HCT116 (cell line): ENCODE results near the gene FASN. TPM values are rescaled to one million over a fixed set of nuclear protein-coding genes. Genes with fewer than 3 reads are reported as not detected.

Experiments used
- ATAC-seq: fragments of 200-7000 bp; cut with Tn5 transposase; 2 replicates; pipeline ENCODE4 v1.9.1; 2020; ENCODE audit warnings: mild to moderate bottlenecking, moderate library complexity
- BruUV-seq: library from RNA; stranded (reverse); fragments of 400-500 nt; replicated peaks from 2 replicates; lab custom pipeline; 2021; lab: Mats Ljungman, UMichigan
- CTCF ChIA-PET: fragments of 300-600 bp; sonication (Branson Sonifier 250); formaldehyde crosslinking; loops from one replicate; lab custom pipeline; 2021; ENCODE audit warnings: antibody characterized with exemption; lab: Charles Lee
- POLR2A ChIA-PET: fragments of 300-600, 350-600 bp; sonication (Branson Sonifier 250); formaldehyde crosslinking; loops from one replicate; lab custom pipeline; 2021; ENCODE audit warnings: antibody characterized with exemption; lab: Charles Lee
- RAD21 ChIA-PET, 2 experiments: fragments of 300-600 bp; sonication (Branson Sonifier 250); formaldehyde crosslinking; loops; one replicate each; lab custom pipeline; 2023; ENCODE audit warnings: low total read pairs in 2 of 2; ENCODE audit not compliant: uncharacterized antibody in 2 of 2, unreplicated experiment in 2 of 2, low non-redundant PET in 1 of 2; lab: Charles Lee
- DNase-seq: peaks from one replicate; pipeline ENCODE4 v3.0.0-alpha.2; 2010; ENCODE audit warnings: low read depth, low spot score
- H2AFZ ChIP-seq: fragments of 200-600 bp; shearing (Covaris generic), sonication (generic); 2 replicates; pipeline ENCODE4 v1.6.1; 2017; ENCODE audit warnings: low read depth, mixed run types, mixed read lengths, antibody characterized with exemption, low read length; ENCODE audit not compliant: poor library complexity, severe bottlenecking
- H3K27ac ChIP-seq: 2 replicates; pipeline ENCODE4 v1.5.1; 2012; ENCODE audit warnings: low read depth, low read length
- H3K27me3 ChIP-seq: fragments of 200-600 bp; sonication (generic); 2 replicates; pipeline ENCODE4 v1.6.1; 2016; ENCODE audit warnings: mixed run types, low read length, mixed read lengths; ENCODE audit not compliant: insufficient read depth
- H3K36me3 ChIP-seq, 2 experiments: fragments of 200-500 bp in 1 of 2; fragments of 200-600 bp in 1 of 2; sonication (Bioruptor generic) in 1 of 2; sonication (generic) in 1 of 2; 2 replicates each; pipeline versions ENCODE4 v1.5.1 to v1.6.1; 2014 to 2016; ENCODE audit warnings: low read length in 2 of 2, inconsistent platforms in 1 of 2, mixed read lengths in 1 of 2, mixed run types in 1 of 2; ENCODE audit not compliant: insufficient read depth in 2 of 2, control insufficient read depth in 1 of 2
- H3K4me1 ChIP-seq, 2 experiments: fragments of 200-600 bp in 1 of 2; sonication (generic) in 1 of 2; 2 replicates each; pipeline versions ENCODE4 v1.5.1 to v1.6.1; 2012 to 2017; ENCODE audit warnings: low read length in 2 of 2, inconsistent platforms in 1 of 2, mild to moderate bottlenecking in 1 of 2, mixed read lengths in 1 of 2, mixed run types in 1 of 2, moderate library complexity in 1 of 2; ENCODE audit not compliant: insufficient read depth in 2 of 2, control insufficient read depth in 1 of 2
- H3K4me2 ChIP-seq: fragments of 200-600 bp; sonication (generic); 2 replicates; pipeline ENCODE4 v1.6.1; 2017; ENCODE audit warnings: mixed run types, low read length, mixed read lengths
- H3K4me3 ChIP-seq, 2 experiments: fragments of 200-600 bp in 1 of 2; sonication (generic) in 1 of 2; replicated peaks in 1 of 2; 2 replicates each; pipeline ENCODE4 v1.5.1; 2011 to 2016; ENCODE audit warnings: low read length in 2 of 2, control low read depth in 1 of 2, low read depth in 1 of 2, mild to moderate bottlenecking in 1 of 2, mixed read lengths in 1 of 2, mixed run types in 1 of 2
- H3K79me2 ChIP-seq: fragments of 200-600 bp; sonication (generic); 2 replicates; pipeline ENCODE4 v1.6.1; 2017; ENCODE audit warnings: mild to moderate bottlenecking, mixed run types, low read length, moderate library complexity, mixed read lengths; ENCODE audit not compliant: insufficient read depth
- H3K9ac ChIP-seq: fragments of 200-600 bp; sonication (generic); 2 replicates; pipeline ENCODE4 v1.6.1; 2016; ENCODE audit warnings: low read length, mixed read lengths
- H3K9me2 ChIP-seq: fragments of 200-600 bp; sonication (generic), shearing (Covaris generic); 2 replicates; pipeline ENCODE4 v1.6.1; 2017; ENCODE audit warnings: mixed run types, mild to moderate bottlenecking, moderate library complexity; ENCODE audit not compliant: insufficient read depth
- H3K9me3 ChIP-seq, 2 experiments: fragments of 200-500 bp in 1 of 2; fragments of 200-600 bp in 1 of 2; sonication (Bioruptor generic) in 1 of 2; sonication (generic) in 1 of 2; 2 replicates each; pipeline ENCODE4 v1.6.1; 2014 to 2017; ENCODE audit warnings: low read length in 2 of 2, mixed read lengths in 2 of 2, inconsistent platforms in 1 of 2, low read depth in 1 of 2, mild to moderate bottlenecking in 1 of 2, mixed run types in 1 of 2, moderate library complexity in 1 of 2; ENCODE audit not compliant: control insufficient read depth in 1 of 2, insufficient read depth in 1 of 2
- H4K20me1 ChIP-seq: fragments of 200-600 bp; sonication (generic), shearing (Covaris generic); 2 replicates; pipeline ENCODE4 v1.6.1; 2017; ENCODE audit warnings: mixed run types, mild to moderate bottlenecking, moderate library complexity; ENCODE audit not compliant: insufficient read depth
- CBX3 ChIP-seq: IDR thresholded peaks from 2 replicates; pipeline ENCODE4 v1.6.1; 2012; ENCODE audit warnings: low read depth
- CEBPB ChIP-seq: IDR thresholded peaks from 2 replicates; pipeline ENCODE4 v1.6.1; 2012; ENCODE audit warnings: low read depth
- FOSL1 ChIP-seq: IDR thresholded peaks from 2 replicates; pipeline ENCODE4 v1.6.1; 2012; ENCODE audit warnings: low read depth
- JUND ChIP-seq: IDR thresholded peaks from 2 replicates; pipeline ENCODE4 v1.6.1; 2012
- MAX ChIP-seq: IDR thresholded peaks from 2 replicates; pipeline ENCODE4 v1.6.1; 2012
- POLR2A ChIP-seq: IDR thresholded peaks from 2 replicates; pipeline ENCODE4 v1.7.0; 2011; ENCODE audit warnings: borderline replicate concordance; ENCODE audit not compliant: insufficient read depth, insufficient read length; ENCODE audit errors: extremely low read depth
- RAD21 ChIP-seq: IDR thresholded peaks from 2 replicates; pipeline ENCODE4 v1.6.1; 2012; ENCODE audit warnings: low read depth, mild to moderate bottlenecking
- REST ChIP-seq: IDR thresholded peaks from 2 replicates; pipeline ENCODE4 v1.6.1; 2012; ENCODE audit warnings: low read depth
- SIN3A ChIP-seq: IDR thresholded peaks from 2 replicates; pipeline ENCODE4 v1.6.1; 2012; ENCODE audit warnings: low read depth
- SP1 ChIP-seq: IDR thresholded peaks from 2 replicates; pipeline ENCODE4 v1.6.1; 2012; ENCODE audit warnings: low read depth
- ZBTB33 ChIP-seq: IDR thresholded peaks from 2 replicates; pipeline ENCODE4 v1.6.1; 2011; ENCODE audit warnings: mild to moderate bottlenecking, low read length, moderate library complexity; ENCODE audit not compliant: insufficient replicate concordance; ENCODE audit errors: extremely low read depth
- ZFX ChIP-seq: fragments of 450-650 bp; IDR thresholded peaks from 2 replicates; pipeline ENCODE4 v1.6.1; 2017
- intact Hi-C: fragments of 100-400 bp; cut with micrococcal nuclease; formaldehyde crosslinking; loops from 2 replicates; pipeline ENCODE4 v1.10.0; 2022
- total RNA-seq: library from RNA; stranded (reverse); gene quantifications from one replicate; pipeline ENCODE4 v1.2.1, GENCODE V29; 2021; ENCODE audit not compliant: unreplicated experiment
- TF ChIP-seq, protein P1 (sequence below): IDR thresholded peaks from 2 replicates; pipeline ENCODE4 v1.6.1; 2012

FASN gene
- total RNA-seq, 1 experiment from 2014 or later, result 754 TPM

DNA sequence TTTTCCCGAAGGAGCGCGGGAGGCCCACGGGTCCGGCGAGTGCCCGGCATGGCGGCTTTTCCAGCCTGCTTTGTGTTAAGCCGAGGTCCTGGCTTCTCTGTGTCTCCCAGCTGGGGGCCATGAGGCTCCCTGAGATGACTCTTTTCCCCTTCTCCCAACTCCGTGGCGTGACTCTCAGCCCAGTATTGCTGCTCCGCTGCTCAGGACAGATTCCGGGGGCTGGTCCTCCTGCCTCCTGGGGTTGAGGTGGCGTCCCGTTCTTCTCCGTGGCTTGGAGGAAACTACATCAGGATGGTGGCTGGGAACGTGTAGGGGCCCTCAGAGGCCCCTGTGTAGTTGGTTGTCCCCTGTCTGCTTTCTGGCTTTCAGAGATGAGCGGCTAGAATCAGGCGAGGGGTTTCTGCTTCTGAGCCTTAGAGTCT, 45.4 kb downstream of the FASN start:
- no peak for ATAC-seq
- H3K4me2 ChIP-seq, result peak overlapping the region; percentile 89
- intact Hi-C loops, result no loop called here
- no peaks in the 10 kb centered on the region; the same call in 1 of the 2 replicates for H4K20me1 ChIP-seq
- H3K9me2 ChIP-seq, result no peaks in the 10 kb centered on the region
- peak overlapping the region; percentile 94 to 99 for H3K4me3 ChIP-seq
- H3K27me3 ChIP-seq, result no peaks in the 10 kb centered on the region
- H3K79me2 ChIP-seq, result peaks cover 41% of the 10 kb centered on the region
- TF ChIP-seq JUND (no peak), POLR2A (no peak), SIN3A (no peak), RAD21 (no peak), REST (no peak), ZFX (no peak), CEBPB (no peak), CBX3 (no peak), MAX (no peak), SP1 (no peak), ZBTB33 (no peak), FOSL1 (no peak)
- TF ChIP-seq, protein P1, sequence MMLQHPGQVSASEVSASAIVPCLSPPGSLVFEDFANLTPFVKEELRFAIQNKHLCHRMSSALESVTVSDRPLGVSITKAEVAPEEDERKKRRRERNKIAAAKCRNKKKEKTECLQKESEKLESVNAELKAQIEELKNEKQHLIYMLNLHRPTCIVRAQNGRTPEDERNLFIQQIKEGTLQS, result no peak
- TF ChIP-seq, all 23 proteins: peak for 0
- H3K9me3 ChIP-seq, result no peaks in the 10 kb centered on the region
- no TSS peak for BruUV-seq
- POLR2A ChIA-PET, result no interaction called here
- RAD21 ChIA-PET, result no interaction called here
- H3K27ac ChIP-seq, result peak overlapping the region; percentile 81
- DNase-seq, result no peak
- CTCF ChIA-PET, result interaction anchor here (1.3 kb wide), 1 partner anchor 15 kb away, joined by 5 read pairs; the partner anchor contains the start of gene DCXR
- peaks cover 13 to 34% of the 10 kb centered on the region in 2 experiments; a peak in 3 of 4 replicates for H3K4me1 ChIP-seq
- H3K9ac ChIP-seq, result peak overlapping the region; percentile 89
- no peak overlapping the region for H2AFZ ChIP-seq
- H3K36me3 ChIP-seq, result peaks cover 14 to 42% of the 10 kb centered on the region in 2 experiments; a peak in 2 of 4 replicates
